Measurements from ENCODE around the gene RHBG. TPM values are rescaled to one million over a fixed set of nuclear protein-coding genes. Genes with fewer than 3 reads are reported as not detected.
A peak's percentile ranks its signal among the peaks of the same experiment; 100 is the strongest.

The RHBG gene
- total RNA-seq, 1 donor from 2014 or later: not detected

- no peaks in the 10 kb centered on the region for H3K36me3 Mint-ChIP-seq (ENCODE audit: unreplicated experiment)
- DNase-seq: peak; percentile 67
- TF ChIP-seq CTCF (IDR thresholded peaks at IDR 0.05; ENCODE audit: partially characterized antibody, unreplicated experiment): peak; percentile 2
- H3K4me1 Mint-ChIP-seq (ENCODE audit: low read depth, unreplicated experiment): peaks cover 3% of the 10 kb centered on the region
- no peaks in the 10 kb centered on the region for H3K9me3 Mint-ChIP-seq (ENCODE audit: unreplicated experiment)
- H3K27me3 Mint-ChIP-seq (ENCODE audit: unreplicated experiment): peaks cover 23% of the 10 kb centered on the region
- no peak overlapping the region for H3K27ac Mint-ChIP-seq (ENCODE audit: unreplicated experiment)
- H3K4me3 Mint-ChIP-seq (ENCODE audit: unreplicated experiment): peak overlapping the region; percentile 30
These were observed 19.4 kb downstream of the RHBG start for GRCh38 chr1:156388174-156389137.

- DNase-seq: no peak
- Mint-ChIP-seq H3K27me3 (ENCODE audit: unreplicated experiment) (peaks cover 23% of the 10 kb centered on the region), H3K36me3 (ENCODE audit: unreplicated experiment) (no peaks in the 10 kb centered on the region), H3K4me3 (ENCODE audit: unreplicated experiment) (no peak overlapping the region), H3K27ac (ENCODE audit: unreplicated experiment) (no peak overlapping the region), H3K4me1 (ENCODE audit: low read depth, unreplicated experiment) (peaks cover 4% of the 10 kb centered on the region), H3K9me3 (ENCODE audit: unreplicated experiment) (no peaks in the 10 kb centered on the region)
- TF ChIP-seq CTCF (IDR thresholded peaks at IDR 0.05; ENCODE audit: partially characterized antibody, unreplicated experiment): no peak
These were observed 20.3 kb downstream of the RHBG start for GRCh38 chr1:156389311-156389710.

GRCh38 chr1:156390469-156391365, 21.7 kb downstream of the RHBG start:
- no peak overlapping the region for H3K27ac Mint-ChIP-seq (ENCODE audit: unreplicated experiment)
- H3K4me1 Mint-ChIP-seq (ENCODE audit: low read depth, unreplicated experiment): peaks cover 4% of the 10 kb centered on the region
- TF ChIP-seq CTCF (IDR thresholded peaks at IDR 0.05; ENCODE audit: partially characterized antibody, unreplicated experiment): no peak

GRCh38 chr1:156391366-156391677, 22.3 kb downstream of the RHBG start:
- H3K27me3 Mint-ChIP-seq (ENCODE audit: unreplicated experiment): peaks cover 23% of the 10 kb centered on the region
- H3K36me3 Mint-ChIP-seq (ENCODE audit: unreplicated experiment): no peaks in the 10 kb centered on the region
- no peak overlapping the region for H3K27ac Mint-ChIP-seq (ENCODE audit: unreplicated experiment)
- no peak for TF ChIP-seq CTCF (IDR thresholded peaks at IDR 0.05; ENCODE audit: partially characterized antibody, unreplicated experiment)
- no peak for DNase-seq
- H3K4me1 Mint-ChIP-seq (ENCODE audit: low read depth, unreplicated experiment): peaks cover 4% of the 10 kb centered on the region
- no peaks in the 10 kb centered on the region for H3K9me3 Mint-ChIP-seq (ENCODE audit: unreplicated experiment)
- H3K4me3 Mint-ChIP-seq (ENCODE audit: unreplicated experiment): no peak overlapping the region

More at GRCh38 chr1:156390469-156391365, 21.7 kb downstream of the RHBG start:
- H3K4me3 Mint-ChIP-seq (ENCODE audit: unreplicated experiment): no peak overlapping the region
- H3K36me3 Mint-ChIP-seq (ENCODE audit: unreplicated experiment): no peaks in the 10 kb centered on the region
- DNase-seq: no peak
- H3K27me3 Mint-ChIP-seq (ENCODE audit: unreplicated experiment): peaks cover 23% of the 10 kb centered on the region
- no peaks in the 10 kb centered on the region for H3K9me3 Mint-ChIP-seq (ENCODE audit: unreplicated experiment)

All from glutamatergic neuron (in vitro differentiated cells).